HG03571 (cell line): ENCODE data around the gene SPESP1.
"Not testable (repeated sequence)": the region's sequence is repeated elsewhere in the genome, so short reads cannot be mapped to it uniquely, and the experiment has no call there.

Experiments
- ATAC-seq: cut with Tn5 transposase; IDR thresholded peaks from one replicate; pipeline ENCODE4 v1.9.1; 2021; ENCODE audit not compliant: unreplicated experiment

SPESP1 gene

GRCh38 chr15:68962465-68962864 lies 32.1 kb downstream of the SPESP1 start:
- ATAC-seq: no peak

DNA sequence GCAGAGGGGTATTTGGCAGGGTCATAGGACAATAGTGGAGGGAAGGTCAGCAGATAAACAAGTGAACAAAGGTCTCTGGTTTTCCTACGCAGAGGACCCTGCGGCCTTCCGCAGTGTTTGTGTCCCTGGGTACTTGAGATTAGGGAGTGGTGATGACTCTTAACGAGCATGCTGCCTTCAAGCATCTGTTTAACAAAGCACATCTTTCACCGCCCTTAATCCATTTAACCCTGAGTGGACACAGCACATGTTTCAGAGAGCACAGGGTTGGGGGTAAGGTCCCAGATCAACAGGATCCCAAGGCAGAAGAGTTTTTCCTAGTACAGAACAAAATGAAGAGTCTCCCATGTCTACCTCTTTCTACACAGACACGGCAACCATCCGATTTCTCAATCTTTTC lies 33.4 kb downstream of the SPESP1 start:
- ATAC-seq: not testable (repeated sequence)

- no peak for ATAC-seq
These were observed 36.7 kb downstream of the SPESP1 start for GRCh38 chr15:68966996-68967395.

DNA sequence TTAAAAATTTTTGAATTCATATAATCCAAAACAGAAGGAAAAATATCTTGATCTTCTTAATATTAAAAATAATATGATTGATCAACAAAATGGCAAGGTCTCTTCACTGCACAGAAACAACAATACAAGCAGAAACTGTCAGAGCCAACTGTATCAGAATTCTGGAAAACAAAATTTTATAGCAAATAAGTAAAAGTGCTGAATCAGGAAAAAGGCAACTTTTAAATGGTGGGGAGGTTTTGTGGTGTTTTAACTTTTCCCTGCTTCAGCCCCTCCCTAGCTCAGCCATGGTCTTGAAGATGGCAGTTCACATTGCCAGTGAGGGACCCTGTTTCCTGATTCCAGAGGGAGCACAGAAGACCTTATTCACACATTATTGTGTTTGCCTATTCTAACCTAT lies 37.6 kb downstream of the SPESP1 start:
- no peak for ATAC-seq

- ATAC-seq: no peak
These were observed 39.0 kb downstream of the SPESP1 start for GRCh38 chr15:68969298-68969697.

GRCh38 chr15:68972201-68973065 lies 42.1 kb downstream of the SPESP1 start:
- no peak for ATAC-seq

- ATAC-seq: not testable (repeated sequence)
These were observed 45.4 kb downstream of the SPESP1 start for GRCh38 chr15:68975651-68976160.

DNA sequence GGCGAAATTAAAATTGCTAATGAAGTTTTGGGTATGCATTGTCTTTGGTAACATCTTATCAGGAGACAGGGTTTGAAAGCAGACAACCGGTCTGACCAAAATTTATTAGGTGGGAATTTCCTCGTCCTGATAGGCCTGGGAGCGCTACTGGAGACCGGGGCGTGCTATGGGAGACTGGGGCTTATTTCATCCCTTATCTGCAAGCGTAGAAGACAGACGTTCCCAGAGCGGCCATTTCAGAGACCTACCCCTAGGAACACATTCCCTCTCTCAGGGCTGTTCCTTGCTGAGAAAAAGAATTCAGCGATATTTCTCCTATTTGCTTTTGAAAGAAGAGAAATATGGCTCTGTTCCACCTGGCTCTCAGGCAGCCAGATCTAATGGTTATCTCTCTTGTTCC lies 47.1 kb downstream of the SPESP1 start:
- ATAC-seq: not testable (repeated sequence)

DNA sequence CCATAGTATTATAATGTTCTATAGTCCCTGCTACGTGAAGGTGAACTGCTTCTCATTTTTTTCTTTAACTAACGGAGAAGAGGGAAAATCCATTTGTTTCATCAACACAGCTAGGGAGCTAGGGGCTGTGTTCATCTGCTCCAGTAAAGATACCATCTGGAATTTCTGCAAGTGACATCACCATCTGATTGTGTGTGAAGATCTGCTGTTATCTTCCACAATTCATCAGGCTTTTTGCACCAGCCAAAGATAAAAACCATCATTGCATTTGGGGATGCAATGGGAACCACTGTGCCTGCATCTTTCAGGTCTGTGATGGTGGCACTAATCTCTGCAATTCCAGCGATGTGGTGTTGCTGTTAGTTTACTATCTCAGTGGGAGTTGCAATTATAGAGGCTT lies 48.7 kb downstream of the SPESP1 start:
- ATAC-seq: no peak

GRCh38 chr15:68979816-68980215 lies 49.5 kb downstream of the SPESP1 start:
- ATAC-seq: no peak

DNA sequence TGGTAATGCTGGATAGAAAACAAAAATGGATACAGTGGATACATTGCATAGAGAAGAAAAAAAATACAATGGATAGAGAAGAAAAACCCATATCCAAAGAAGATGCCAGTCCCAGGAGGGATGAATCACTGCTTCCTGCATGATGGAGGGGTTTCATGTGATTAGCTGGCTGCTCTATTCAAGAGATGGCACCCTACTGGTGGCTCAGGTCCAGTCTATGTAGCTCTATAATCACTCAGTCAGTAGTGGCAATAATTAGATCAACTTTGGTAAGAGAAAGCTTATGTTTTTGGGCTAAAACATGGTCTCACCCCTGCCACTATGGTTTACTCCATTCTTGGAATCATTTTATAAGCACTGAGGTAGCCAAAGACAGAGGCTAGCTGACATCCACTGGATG lies 50.5 kb downstream of the SPESP1 start:
- ATAC-seq: no peak

DNA sequence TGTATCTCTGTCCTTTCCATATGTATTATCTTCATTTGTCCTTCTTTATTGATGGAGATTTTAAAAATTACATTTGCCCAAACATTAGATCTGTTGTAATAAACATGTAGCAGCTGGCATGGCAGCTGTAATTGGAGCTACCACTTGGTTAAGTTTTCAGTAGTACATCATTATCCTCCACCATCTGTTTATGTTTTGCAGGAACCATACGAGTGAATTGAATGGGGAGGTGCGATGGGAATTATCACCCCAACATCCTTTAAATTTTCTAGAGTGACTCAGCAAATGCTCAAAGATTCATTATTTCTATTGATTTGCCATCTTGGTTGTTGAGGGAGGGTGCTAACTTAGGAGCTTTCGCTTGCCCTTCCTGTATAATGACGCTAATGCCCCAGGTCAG lies 51.6 kb downstream of the SPESP1 start:
- no peak for ATAC-seq

DNA sequence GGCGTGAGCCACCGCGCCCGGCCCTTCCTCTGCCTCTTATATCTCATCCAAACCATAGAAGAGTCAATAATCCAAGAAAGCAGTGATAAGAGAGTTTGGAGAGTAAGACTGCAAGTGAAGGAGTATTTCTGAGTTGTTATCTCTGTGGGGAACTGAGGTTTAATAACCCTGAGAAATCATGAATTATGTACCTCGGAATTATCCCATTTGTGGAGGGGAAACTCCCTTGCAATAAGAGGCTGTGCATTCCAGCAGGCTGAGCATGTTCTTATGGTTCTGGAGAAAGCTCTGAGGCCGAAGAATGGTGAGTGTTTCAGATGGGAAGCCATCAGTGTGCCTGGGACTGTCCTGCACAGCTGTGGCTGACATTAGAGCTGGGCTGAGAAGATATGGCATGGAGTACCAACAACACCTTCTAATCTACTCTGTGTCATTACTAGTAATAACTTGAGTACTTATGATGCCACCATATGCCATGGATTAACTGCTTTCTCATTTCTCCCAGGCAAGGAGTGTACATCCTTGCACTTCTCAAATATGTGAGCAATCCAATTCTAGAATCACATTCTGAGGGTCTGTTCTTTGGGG lies 52.7 kb downstream of the SPESP1 start:
- ATAC-seq: no peak

DNA sequence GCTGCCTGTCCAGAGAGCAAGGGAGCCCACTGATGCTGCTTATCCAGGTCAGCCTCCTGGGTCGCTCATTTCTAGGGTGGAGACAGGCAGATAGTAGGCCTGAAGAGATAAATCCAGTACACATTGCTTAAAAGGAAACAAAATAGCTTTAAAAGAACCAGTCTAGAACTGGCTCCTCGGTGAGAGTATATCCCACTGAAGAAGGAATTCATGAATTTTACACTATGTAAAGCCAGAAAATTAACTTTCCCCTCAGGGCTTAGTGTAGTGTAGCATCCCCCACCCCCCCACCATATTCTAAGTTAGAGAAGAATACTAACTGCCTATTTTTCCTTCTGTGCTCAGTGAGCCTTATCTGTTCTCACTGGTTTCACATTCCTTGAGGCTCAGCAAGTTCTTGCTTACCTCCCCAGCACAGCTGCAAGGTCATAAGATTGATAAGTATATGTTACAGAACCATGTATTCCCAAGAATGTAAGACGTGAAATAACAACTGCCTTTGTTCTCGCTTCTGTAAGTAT lies 53.7 kb downstream of the SPESP1 start:
- ATAC-seq: no peak

GRCh38 chr15:68984586-68984985 lies 54.3 kb downstream of the SPESP1 start:
- no peak for ATAC-seq

DNA sequence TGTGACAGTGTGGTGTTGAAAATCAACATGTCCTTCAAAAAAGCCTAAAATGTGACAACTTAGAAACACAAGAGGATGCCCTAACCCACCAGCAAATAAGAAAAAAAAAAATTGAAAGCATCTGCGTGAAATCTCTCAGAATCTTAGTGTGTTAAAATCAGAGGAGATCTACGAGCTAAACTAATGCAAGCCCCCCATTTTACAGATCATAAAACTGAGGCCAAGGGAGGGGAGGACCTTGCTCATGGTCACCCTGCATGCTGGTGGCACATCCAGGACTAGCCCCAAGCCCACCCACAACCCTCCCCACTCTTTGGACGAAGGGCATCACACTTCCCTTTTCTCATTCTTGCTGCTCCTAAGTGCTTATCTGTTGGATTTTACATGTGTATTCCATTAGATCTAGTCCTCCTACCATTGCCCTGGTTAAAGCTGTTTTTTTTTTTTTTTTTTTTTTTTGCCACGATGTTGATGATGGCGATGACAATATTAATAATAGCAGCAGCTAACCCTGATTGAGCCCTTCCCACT lies 55.1 kb downstream of the SPESP1 start:
- ATAC-seq: no peak

GRCh38 chr15:68986322-68986721 lies 56.0 kb downstream of the SPESP1 start:
- ATAC-seq: no peak

DNA sequence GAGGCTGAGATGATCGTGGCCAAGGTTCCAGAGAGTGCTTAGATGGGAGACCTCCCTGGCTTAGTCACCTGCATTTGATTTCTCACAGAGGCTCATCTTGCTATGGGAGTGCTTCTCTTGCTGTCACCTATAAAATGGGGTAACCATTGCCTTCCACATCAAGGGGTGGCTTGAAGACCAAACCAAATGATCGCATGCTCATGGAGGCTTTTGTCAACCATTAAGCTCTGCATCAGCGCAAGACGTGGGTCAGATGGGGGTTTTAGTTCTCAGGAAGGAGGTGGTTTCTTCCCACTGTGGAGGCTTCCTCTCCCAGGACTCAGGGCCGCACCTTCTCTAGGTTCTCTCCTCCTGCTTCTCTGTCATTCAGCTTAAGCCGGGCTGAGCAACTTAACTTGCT lies 56.8 kb downstream of the SPESP1 start:
- ATAC-seq: no peak

GRCh38 chr15:68987676-68988075 lies 57.4 kb downstream of the SPESP1 start:
- ATAC-seq: no peak

DNA sequence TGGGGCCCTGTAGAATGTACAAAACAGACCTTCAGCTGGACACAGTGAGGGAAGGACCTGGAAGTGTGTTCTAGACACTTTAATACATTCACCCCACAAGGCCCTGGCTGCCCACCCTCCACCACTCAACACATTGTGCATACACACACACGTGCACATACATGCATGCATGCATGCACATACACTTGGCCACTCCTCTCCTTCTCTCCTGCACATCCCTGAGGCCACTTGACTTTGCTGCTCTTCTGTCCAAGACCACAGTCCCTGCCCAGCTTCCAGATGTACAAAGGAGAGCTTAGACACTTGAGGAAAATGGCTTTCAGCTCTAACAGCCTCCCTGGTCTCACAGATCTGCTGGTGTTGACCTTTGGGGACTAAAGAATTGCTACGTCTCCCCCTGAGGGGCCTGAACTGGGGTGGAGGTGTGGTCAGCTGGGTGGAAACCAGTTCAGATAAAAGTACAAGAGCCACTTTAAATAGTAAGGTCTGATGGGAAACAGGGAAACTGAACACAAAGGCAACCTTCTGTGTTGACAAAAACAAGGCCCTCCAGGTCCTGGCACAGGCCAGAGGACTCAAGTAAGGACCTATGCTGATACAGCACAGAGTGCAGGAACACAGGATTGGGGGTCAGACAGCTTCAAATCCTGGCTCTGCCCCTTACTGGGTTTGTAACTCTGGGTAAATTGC lies 59.4 kb downstream of the SPESP1 start:
- no peak for ATAC-seq

GRCh38 chr15:68990231-68990991 lies 60.1 kb downstream of the SPESP1 start:
- ATAC-seq: no peak
